ENCODE results near the gene LNX2. TPM values are rescaled to one million over a fixed set of nuclear protein-coding genes. Genes with fewer than 3 reads are reported as not detected.

The LNX2 gene
- polyA plus RNA-seq, 10 donors = 4.6 to 7.5 (median 5.4) TPM

DNA sequence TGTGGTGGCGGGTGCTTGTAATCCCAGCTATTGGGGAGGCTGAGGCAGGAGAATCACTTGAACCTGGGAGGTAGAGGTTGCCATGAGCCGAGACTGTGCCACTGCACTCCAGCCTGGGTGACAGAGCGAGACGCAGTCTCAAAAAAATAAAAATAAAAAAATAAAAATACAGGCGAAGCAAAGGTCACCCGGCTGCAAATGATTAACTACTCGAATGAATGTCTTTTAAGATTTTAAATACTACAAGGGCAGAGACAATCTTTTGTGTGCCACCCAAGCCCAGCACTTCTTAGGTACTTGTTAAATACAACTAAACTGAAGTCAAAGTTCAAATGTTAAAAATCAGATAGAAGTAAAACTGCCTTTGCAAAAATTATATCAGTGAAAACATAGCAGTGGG, 6.7 kb downstream of the LNX2 start:
- DNase-seq = no peak

DNA sequence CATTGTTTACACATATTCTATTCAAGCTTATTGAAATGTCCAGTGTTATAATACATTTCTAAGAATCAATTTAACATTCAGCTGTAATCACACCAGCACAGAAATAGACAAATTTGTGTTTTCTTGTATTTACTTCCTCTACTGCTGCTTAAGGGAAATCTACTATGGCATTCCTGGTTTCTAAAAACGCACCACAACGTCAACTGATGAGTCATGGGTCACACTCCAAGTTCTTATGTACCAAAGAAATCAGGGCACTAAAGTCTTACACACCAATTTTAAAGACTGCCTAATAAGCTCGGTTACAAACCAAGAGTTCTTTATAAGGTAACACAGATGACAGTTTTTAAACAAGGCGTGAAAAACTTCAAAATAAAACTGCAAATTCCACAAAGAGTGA, 13.2 kb downstream of the LNX2 start:
- no peak for DNase-seq

DNA sequence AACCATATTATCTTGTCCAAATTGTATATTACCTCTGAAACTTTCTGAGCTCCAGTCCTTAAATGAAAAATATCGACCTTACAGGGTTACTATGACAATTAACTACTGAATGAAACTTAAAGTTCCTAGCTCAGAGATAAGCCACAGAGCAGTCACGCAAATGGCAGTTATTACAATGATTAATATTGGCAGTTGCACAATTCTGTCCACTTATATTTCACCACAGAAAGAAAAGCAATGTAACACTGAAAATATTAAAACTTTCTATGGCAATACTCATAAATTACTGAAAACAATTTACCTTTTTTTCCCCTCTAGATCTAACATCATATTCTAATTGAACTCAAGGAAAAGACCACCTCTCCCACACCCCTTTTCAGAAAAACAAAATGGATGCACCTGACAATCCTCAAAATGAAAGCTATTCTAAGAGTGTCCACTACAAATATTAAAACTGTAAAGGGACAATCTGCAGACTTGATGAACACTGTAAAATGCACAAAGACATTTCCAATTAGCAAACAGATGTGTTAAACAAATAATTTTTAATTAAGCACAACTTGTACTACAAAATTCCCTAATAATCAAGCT, 14.6 kb downstream of the LNX2 start:
- DNase-seq = no peak

DNA sequence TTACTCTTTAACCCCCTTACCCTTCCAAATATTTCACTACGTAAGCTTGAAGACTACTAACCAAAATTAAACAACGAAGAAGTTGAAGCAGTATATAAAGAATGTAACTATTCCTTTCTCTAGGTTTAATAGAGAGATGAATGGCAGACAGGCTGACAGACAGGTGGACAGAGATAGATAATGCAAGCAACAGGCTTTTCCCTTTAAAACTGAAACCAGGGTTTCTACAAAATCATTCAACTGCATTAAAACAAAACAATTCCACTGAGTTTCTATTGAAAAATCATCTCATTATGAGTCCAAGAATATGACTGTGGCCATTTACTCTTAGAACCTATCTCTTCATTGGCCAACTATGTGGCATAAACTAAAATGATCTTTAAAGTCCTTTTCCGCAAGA, 15.2 kb downstream of the LNX2 start:
- no peak for DNase-seq

GRCh38 chr13:27601803-27602202, 18.5 kb downstream of the LNX2 start:
- DNase-seq = no peak

DNA sequence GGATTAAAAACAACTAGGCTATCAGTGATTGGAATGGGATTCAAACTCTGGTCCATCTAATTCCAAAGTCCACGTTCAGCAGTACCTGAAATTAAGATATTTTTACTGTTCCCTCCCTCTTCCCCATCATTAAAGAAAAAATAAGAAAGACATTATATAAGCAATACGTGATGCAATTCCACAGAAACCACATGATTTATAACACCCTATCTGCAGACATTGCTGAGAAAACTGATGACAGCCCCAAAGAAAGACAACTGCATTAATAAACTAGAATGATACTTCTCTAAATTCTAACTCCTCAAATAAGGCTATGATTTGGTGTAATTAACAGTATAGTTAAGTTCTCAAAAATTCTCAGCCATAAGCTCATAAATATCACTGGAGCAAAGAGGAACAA, 19.1 kb downstream of the LNX2 start:
- DNase-seq = no peak

GRCh38 chr13:27600711-27601110, 19.6 kb downstream of the LNX2 start:
- DNase-seq = no peak

- DNase-seq = peak in 1 of 3 donors; percentile 35
Observed at GRCh38 chr13:27599845-27600553, 20.3 kb downstream of the LNX2 start.

- no peak for DNase-seq
Observed at GRCh38 chr13:27599096-27599495, 21.2 kb downstream of the LNX2 start.

GRCh38 chr13:27595055-27595811, 25.1 kb downstream of the LNX2 start:
- no peak for DNase-seq

DNA sequence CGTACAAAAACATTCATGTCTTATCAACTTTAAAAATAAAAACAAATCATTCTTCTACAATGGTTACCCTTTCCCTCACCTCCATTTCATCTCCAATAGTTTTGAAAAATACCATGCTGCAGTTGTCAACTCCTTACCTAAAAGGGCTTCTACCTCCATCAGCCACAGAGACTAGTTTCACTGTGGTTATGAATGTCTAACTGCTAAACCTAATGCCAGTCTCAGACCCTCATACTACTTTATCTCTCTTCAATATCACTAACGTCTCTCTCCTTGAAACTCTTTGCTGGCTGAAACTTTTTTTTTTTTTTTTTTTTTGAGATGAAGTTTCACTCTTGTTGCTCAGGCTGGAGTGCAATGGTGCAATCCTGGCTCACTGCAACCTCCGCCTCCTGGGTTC, 27.1 kb downstream of the LNX2 start:
- DNase-seq = no peak

GRCh38 chr13:27592865-27593264, 27.5 kb downstream of the LNX2 start:
- DNase-seq = no peak

DNA sequence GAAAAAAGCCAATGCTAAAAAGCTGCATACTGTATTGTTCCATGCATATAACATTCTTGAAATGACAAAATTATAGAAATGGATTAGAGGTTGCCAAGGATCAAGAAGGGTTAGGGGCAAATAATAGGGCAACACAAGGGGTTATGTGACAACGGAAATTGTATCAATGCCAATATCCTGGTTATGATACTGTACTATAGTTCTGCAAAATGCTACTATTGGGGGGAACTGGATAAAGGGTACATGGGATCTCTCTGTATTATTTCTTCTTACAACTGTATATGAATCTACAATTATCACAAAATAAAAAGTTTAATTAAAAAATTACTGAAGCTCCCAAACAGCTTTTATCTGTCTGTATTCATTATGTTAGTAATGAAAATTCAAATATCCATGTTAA, 31.9 kb downstream of the LNX2 start:
- DNase-seq = no peak

GRCh38 chr13:27587095-27587746, 33.1 kb downstream of the LNX2 start:
- no peak for DNase-seq

GRCh38 chr13:27583645-27584044, 36.7 kb downstream of the LNX2 start:
- no peak for DNase-seq

- DNase-seq = no peak
Observed at GRCh38 chr13:27578121-27579030, 42.0 kb downstream of the LNX2 start.

DNA sequence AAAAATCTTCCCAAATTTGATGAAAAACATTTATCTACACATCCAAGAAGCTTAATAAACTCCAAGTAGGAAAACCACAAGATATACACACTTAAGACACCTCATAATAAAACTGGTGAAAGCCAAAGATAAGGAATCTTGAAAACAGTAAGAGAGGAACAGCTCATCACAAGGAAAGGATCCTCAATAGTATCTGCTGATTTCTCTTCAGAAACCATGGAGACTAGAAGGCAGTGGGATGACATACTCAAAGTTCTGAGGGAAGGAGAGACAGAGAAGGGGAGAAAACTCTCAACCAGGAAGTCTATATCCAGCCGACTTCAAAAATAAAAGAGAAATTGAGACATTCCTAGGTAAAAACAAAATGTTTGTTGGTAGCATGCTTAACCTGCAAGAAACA, 45.7 kb downstream of the LNX2 start:
- no peak for DNase-seq

GRCh38 chr13:27573265-27573664, 47.1 kb downstream of the LNX2 start:
- DNase-seq = no peak

DNA sequence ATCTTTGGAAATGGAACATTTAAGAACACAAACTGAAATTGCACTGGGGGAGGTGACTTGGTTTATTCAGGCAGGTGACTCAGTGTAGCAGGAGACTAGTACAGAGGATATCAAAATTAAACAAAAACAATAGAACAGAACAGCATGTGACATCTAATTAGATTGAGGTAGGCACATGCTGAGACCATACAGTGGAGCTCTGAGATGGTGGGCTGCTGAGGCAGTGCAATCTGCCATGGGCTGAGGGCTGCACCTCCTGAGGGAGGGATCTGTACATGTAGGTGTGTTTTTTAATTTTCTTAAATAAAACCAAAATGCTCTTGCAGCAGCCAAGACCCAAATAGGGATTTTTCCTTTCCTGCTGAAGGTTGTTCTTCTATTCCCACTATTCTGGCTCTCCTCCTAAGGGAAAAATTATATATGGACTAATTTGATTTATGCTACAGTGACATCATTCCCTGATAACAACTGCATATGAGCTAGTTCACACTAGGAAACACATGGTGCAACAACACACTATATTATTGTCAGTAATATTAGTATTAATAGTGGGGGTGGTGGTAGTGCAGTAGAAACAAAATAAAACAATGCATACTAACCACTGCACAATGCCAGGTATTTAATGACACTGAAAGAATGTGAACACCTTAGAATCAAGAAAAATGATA, 48.0 kb downstream of the LNX2 start:
- no peak for DNase-seq

DNA sequence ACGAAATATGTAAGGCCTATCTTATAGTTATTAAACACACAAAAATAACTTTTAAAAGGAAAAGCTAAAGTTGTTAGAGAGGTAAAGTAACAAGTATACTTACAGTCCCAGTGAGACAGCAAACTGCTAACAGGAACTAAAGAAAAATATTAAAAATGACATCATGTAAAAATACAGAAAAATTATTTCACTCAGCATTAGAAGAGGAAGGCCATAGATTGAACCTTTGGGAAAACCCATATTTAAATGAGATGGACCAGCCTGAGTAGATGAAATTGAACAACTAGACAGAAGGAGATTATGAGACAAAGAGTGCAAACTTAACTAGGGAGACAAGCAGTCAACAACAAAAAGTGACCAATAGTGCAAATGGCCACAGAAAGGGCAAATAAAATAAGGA, 49.4 kb downstream of the LNX2 start:
- no peak for DNase-seq

DNA sequence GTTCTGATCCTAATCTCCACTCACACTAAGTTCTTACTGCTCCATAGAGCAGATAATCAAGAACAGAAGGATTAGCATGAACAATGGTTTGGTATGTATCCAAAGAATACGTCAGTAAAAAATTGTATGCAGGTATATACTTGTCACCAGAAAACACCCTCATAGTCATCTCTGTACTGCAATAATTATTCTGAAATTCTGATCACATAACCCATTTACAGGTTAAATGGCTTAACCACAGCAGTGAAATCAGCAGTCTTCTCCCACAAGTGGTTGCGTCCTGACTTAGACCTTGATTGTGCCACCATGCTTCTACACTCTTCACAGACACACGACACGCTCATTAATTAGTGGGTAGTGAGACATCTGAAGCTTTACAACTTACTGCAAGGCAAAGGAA, 50.9 kb downstream of the LNX2 start:
- DNase-seq = no peak
